Neural cell (in vitro differentiated cells): Measurements from ENCODE around the gene PACC1. TPM values are rescaled to one million over a fixed set of nuclear protein-coding genes. Genes with fewer than 3 reads are reported as not detected.

Experiments
- H2AFZ ChIP-seq: fragments of 200-600, 300-800 bp; sonication (generic), shearing (Covaris generic); 2 replicates; pipeline ENCODE4 v1.6.0; 2014; ENCODE audit warnings: low read depth, mild to moderate bottlenecking, antibody characterized with exemption, low read length, moderate library complexity
- H3F3A ChIP-seq: fragments of 200-600 bp; shearing (Covaris generic); 2 replicates; pipeline ENCODE4 v1.6.1; 2016; ENCODE audit warnings: mild to moderate bottlenecking, moderate library complexity, mixed read lengths, antibody characterized with exemption, low read length; ENCODE audit not compliant: insufficient read depth, poor library complexity, severe bottlenecking
- H3K27ac ChIP-seq: fragments of 200-600, 300-800 bp; sonication (generic), shearing (Covaris generic); 2 replicates; pipeline ENCODE4 v1.5.1; 2014; ENCODE audit warnings: mild to moderate bottlenecking, low read length, moderate library complexity
- H3K27me3 ChIP-seq: fragments of 300-800, 200-600 bp; sonication (generic), shearing (Covaris generic); 2 replicates; pipeline ENCODE4 v1.6.0; 2014; ENCODE audit warnings: mild to moderate bottlenecking, low read depth, low read length, moderate library complexity; ENCODE audit not compliant: insufficient read depth
- H3K36me3 ChIP-seq: fragments of 300-800, 200-600 bp; sonication (generic), shearing (Covaris generic); 2 replicates; pipeline ENCODE4 v1.5.1; 2014; ENCODE audit warnings: mild to moderate bottlenecking, antibody characterized with exemption, low read length, moderate library complexity; ENCODE audit not compliant: insufficient read depth
- H3K4me2 ChIP-seq: fragments of 300-800, 200-600 bp; sonication (generic), shearing (Covaris generic); 2 replicates; pipeline ENCODE4 v1.6.0; 2014; ENCODE audit warnings: mild to moderate bottlenecking, low read length
- H3K4me3 ChIP-seq: fragments of 300-800, 200-600 bp; sonication (generic), shearing (Covaris generic); 2 replicates; pipeline ENCODE4 v1.5.1; 2014; ENCODE audit warnings: mild to moderate bottlenecking, low read length, moderate library complexity
- H3K79me2 ChIP-seq: fragments of 200-600 bp; shearing (Covaris generic); replicated peaks from 2 replicates; pipeline ENCODE4 v1.6.0; 2014; ENCODE audit warnings: mild to moderate bottlenecking, low read length, moderate library complexity; ENCODE audit not compliant: insufficient read depth
- H3K9ac ChIP-seq: fragments of 300-800, 200-600 bp; sonication (generic), shearing (Covaris generic); 2 replicates; pipeline ENCODE4 v1.6.1; 2016; ENCODE audit warnings: mild to moderate bottlenecking, low read length, mixed read lengths
- H3K9me2 ChIP-seq: fragments of 200-600 bp; shearing (Covaris generic); 2 replicates; pipeline ENCODE4 v1.6.1; 2016; ENCODE audit warnings: mild to moderate bottlenecking, low read length, mixed read lengths; ENCODE audit not compliant: insufficient read depth
- H3K9me3 ChIP-seq: fragments of 200-600, 300-800 bp; sonication (generic), shearing (Covaris generic); 2 replicates; pipeline ENCODE4 v1.6.1; 2016; ENCODE audit warnings: mild to moderate bottlenecking, mixed run types, low read length, moderate library complexity, mixed read lengths
- H4K20me1 ChIP-seq: fragments of 200-600 bp; shearing (Covaris generic); 2 replicates; pipeline ENCODE4 v1.6.1; 2016; ENCODE audit warnings: mild to moderate bottlenecking, mixed run types; ENCODE audit not compliant: insufficient read depth
- EP300 ChIP-seq: fragments of 450-650 bp; conservative IDR thresholded peaks from 2 replicates; pipeline ENCODE4 v1.6.1; 2014; ENCODE audit warnings: antibody characterized with exemption, mild to moderate bottlenecking, moderate library complexity; ENCODE audit not compliant: poor library complexity, severe bottlenecking
- EZH2 ChIP-seq: fragments of 200-600, 300-800 bp; shearing (Covaris generic), sonication (generic); IDR thresholded peaks from 2 replicates; pipeline ENCODE4 v1.6.1; 2014; ENCODE audit warnings: antibody characterized with exemption, low read length, borderline replicate concordance, mild to moderate bottlenecking; ENCODE audit not compliant: insufficient read depth, poor library complexity, severe bottlenecking
- MXI1 ChIP-seq: fragments of 450-650 bp; conservative IDR thresholded peaks from 2 replicates; pipeline ENCODE4 v1.6.1; 2014; ENCODE audit warnings: antibody characterized with exemption, mild to moderate bottlenecking; ENCODE audit not compliant: poor library complexity, severe bottlenecking
- POLR2AphosphoS5 ChIP-seq: IDR thresholded peaks from 2 replicates; pipeline ENCODE4 v1.6.1; 2012
- RAD21 ChIP-seq: fragments of 450-650 bp; conservative IDR thresholded peaks from 2 replicates; pipeline ENCODE4 v1.6.1; 2014; ENCODE audit warnings: antibody characterized with exemption, mild to moderate bottlenecking, moderate library complexity
- SMC3 ChIP-seq: fragments of 450-650 bp; conservative IDR thresholded peaks from 2 replicates; pipeline ENCODE4 v1.6.1; 2014; ENCODE audit warnings: antibody characterized with exemption, mild to moderate bottlenecking, moderate library complexity; ENCODE audit not compliant: poor library complexity
- polyA plus RNA-seq: library from polyadenylated mRNA; depleted of rRNA; stranded (reverse); fragments of >200 nt; gene quantifications from 2 replicates; pipeline ENCODE4 v1.2.3, GENCODE V29; 2014
- TF ChIP-seq, protein P1 (sequence below): IDR thresholded peaks from 2 replicates; pipeline ENCODE4 v1.6.1; 2012; ENCODE audit warnings: borderline replicate concordance
- TF ChIP-seq, protein P2 (sequence below): fragments of 450-650 bp; IDR thresholded peaks from 2 replicates; pipeline ENCODE4 v1.5.1; 2014; ENCODE audit warnings: antibody characterized with exemption, mild to moderate bottlenecking, moderate library complexity; ENCODE audit not compliant: poor library complexity, severe bottlenecking

Gene PACC1
- polyA plus RNA-seq, 1 donor from 2014 or later = 33.3 TPM

DNA sequence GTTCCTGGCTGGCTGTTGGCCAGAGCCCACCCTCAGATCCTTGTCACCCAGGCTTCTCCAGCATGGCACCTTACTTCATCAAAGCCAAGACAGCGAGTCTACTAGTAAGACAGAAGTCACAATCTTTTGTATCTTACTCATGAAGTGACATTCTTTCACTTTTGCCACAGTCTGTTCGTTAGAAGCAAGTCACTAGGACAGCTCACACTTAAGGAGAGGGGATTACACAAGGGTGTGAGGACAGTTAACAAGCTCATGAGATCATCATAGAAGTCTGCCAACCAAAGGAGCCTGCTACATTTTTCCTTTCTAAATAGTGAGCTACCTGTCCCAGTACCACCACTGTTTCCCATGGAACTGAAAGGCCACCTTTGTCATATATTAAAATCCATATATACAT is 61.5 kb downstream of the PACC1 start:
- H4K20me1 ChIP-seq = no peaks in the 10 kb centered on the region
- H3K36me3 ChIP-seq = no peaks in the 10 kb centered on the region
- no peak overlapping the region for H3K9ac ChIP-seq
- H3K9me3 ChIP-seq = no peaks in the 10 kb centered on the region
- no peak overlapping the region for H3K27ac ChIP-seq
- H2AFZ ChIP-seq = no peak overlapping the region
- H3K4me2 ChIP-seq = no peak overlapping the region
- H3F3A ChIP-seq = no peaks in the 10 kb centered on the region
- H3K4me3 ChIP-seq = no peak overlapping the region
- no peaks in the 10 kb centered on the region for H3K9me2 ChIP-seq
- H3K27me3 ChIP-seq = no peaks in the 10 kb centered on the region
- no peak for TF ChIP-seq POLR2AphosphoS5
- TF ChIP-seq, protein P1, sequence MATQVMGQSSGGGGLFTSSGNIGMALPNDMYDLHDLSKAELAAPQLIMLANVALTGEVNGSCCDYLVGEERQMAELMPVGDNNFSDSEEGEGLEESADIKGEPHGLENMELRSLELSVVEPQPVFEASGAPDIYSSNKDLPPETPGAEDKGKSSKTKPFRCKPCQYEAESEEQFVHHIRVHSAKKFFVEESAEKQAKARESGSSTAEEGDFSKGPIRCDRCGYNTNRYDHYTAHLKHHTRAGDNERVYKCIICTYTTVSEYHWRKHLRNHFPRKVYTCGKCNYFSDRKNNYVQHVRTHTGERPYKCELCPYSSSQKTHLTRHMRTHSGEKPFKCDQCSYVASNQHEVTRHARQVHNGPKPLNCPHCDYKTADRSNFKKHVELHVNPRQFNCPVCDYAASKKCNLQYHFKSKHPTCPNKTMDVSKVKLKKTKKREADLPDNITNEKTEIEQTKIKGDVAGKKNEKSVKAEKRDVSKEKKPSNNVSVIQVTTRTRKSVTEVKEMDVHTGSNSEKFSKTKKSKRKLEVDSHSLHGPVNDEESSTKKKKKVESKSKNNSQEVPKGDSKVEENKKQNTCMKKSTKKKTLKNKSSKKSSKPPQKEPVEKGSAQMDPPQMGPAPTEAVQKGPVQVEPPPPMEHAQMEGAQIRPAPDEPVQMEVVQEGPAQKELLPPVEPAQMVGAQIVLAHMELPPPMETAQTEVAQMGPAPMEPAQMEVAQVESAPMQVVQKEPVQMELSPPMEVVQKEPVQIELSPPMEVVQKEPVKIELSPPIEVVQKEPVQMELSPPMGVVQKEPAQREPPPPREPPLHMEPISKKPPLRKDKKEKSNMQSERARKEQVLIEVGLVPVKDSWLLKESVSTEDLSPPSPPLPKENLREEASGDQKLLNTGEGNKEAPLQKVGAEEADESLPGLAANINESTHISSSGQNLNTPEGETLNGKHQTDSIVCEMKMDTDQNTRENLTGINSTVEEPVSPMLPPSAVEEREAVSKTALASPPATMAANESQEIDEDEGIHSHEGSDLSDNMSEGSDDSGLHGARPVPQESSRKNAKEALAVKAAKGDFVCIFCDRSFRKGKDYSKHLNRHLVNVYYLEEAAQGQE = no peak
- no peak for TF ChIP-seq MXI1
- no peak for TF ChIP-seq SMC3
- no peak for TF ChIP-seq EZH2
- H3K79me2 ChIP-seq = no peaks in the 10 kb centered on the region

DNA sequence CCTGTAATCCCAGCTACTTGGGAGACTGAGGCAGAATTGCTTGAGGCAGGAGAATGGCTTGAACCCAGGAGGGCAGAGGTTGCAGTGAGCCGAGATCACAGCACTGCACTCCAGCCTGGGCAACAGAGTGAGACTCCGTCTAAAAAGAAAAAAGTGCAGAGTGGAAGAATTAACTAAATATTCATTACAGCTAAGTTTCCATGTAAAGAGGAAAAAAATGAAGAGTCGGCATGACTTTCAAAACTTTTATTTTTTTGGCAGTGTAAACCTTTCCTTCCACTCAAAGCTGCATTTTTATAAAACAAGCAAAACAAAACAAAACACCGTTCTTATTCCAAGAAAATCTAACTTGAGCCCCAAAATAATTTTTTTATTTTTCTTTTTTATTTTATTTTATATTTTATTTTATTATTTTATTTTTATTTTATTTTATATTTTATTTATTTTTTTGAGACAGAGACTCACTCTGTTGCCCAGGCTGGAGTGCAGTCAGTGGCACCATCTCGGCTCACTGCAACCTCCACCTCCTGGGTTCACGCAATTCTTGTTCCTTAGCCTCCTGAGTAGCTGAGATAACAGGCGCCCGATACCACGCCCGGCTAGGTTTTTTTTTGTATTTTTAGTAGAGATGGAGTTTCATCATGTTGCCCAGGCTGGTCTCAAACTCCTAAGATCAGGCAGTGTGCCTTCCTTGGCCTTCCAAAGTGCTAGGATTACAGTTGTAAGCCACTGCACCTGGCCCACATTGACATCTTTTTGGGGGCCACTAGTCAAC is 62.9 kb downstream of the PACC1 start:
- Histone ChIP-seq H3K9me3 (no peaks in the 10 kb centered on the region), H3K79me2 (no peaks in the 10 kb centered on the region), H3K4me3 (no peak overlapping the region), H2AFZ (no peak overlapping the region), H4K20me1 (no peaks in the 10 kb centered on the region), H3K36me3 (no peaks in the 10 kb centered on the region), H3F3A (no peaks in the 10 kb centered on the region), H3K4me2 (no peak overlapping the region), H3K9ac (no peak overlapping the region), H3K27ac (no peak overlapping the region), H3K27me3 (no peaks in the 10 kb centered on the region), H3K9me2 (no peaks in the 10 kb centered on the region)
- TF ChIP-seq MXI1 (no peak), SMC3 (no peak), EP300 (no peak), POLR2AphosphoS5 (no peak), RAD21 (no peak)
- TF ChIP-seq, protein P2, sequence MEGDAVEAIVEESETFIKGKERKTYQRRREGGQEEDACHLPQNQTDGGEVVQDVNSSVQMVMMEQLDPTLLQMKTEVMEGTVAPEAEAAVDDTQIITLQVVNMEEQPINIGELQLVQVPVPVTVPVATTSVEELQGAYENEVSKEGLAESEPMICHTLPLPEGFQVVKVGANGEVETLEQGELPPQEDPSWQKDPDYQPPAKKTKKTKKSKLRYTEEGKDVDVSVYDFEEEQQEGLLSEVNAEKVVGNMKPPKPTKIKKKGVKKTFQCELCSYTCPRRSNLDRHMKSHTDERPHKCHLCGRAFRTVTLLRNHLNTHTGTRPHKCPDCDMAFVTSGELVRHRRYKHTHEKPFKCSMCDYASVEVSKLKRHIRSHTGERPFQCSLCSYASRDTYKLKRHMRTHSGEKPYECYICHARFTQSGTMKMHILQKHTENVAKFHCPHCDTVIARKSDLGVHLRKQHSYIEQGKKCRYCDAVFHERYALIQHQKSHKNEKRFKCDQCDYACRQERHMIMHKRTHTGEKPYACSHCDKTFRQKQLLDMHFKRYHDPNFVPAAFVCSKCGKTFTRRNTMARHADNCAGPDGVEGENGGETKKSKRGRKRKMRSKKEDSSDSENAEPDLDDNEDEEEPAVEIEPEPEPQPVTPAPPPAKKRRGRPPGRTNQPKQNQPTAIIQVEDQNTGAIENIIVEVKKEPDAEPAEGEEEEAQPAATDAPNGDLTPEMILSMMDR = no peak
- TF ChIP-seq, protein P1 = no peak
